SK-N-SH (cell line): ENCODE measurements around the gene PITPNB. TPM values are rescaled to one million over a fixed set of nuclear protein-coding genes. Genes with fewer than 3 reads are reported as not detected.

Source experiments
- CTCF ChIA-PET: fragments of 300-600, 350-600 bp; formaldehyde crosslinking; extraction: SDS; loops from one replicate; lab custom pipeline; 2021; lab: Yijun Ruan, JAX
- POLR2A ChIA-PET: fragments of 350-600 bp; sonication (Branson Sonifier 250); formaldehyde crosslinking; extraction: SDS; loops from one replicate; lab custom pipeline; 2020; ENCODE audit warnings: antibody characterized with exemption, inconsistent platforms; lab: Yijun Ruan, JAX
- DNase-seq: peaks from one replicate; pipeline ENCODE4 v3.0.0; 2012
- H2AFZ ChIP-seq: fragments of 200-600 bp; sonication (generic); 2 replicates; pipeline ENCODE4 v1.8.1; 2016; ENCODE audit warnings: antibody characterized with exemption, mild to moderate bottlenecking, low read depth
- H3F3A ChIP-seq: fragments of 200-600 bp; sonication (generic); replicated peaks from 2 replicates; pipeline ENCODE3; 2016; ENCODE audit warnings: antibody characterized with exemption, mild to moderate bottlenecking; ENCODE audit not compliant: insufficient read depth
- H3K27ac ChIP-seq, 2 experiments: fragments of 200-500 bp in 1 of 2; fragments of 200-600 bp in 1 of 2; sonication (Bioruptor generic) in 1 of 2; sonication (generic), shearing (Covaris generic) in 1 of 2; 2 replicates each; pipeline versions ENCODE4 v1.5.1 to v1.6.1; 2014 to 2016; ENCODE audit warnings: low read depth in 2 of 2, inconsistent platforms in 1 of 2, low read length in 1 of 2, mild to moderate bottlenecking in 1 of 2, mixed read lengths in 1 of 2
- H3K27me3 ChIP-seq: fragments of 200-600 bp; sonication (generic), shearing (Covaris generic); 2 replicates; pipeline ENCODE4 v1.6.1; 2016; ENCODE audit warnings: mixed run types; ENCODE audit not compliant: insufficient read depth
- H3K36me3 ChIP-seq, 2 experiments: fragments of 200-500 bp in 1 of 2; fragments of 200-600 bp in 1 of 2; sonication (Bioruptor generic) in 1 of 2; sonication (generic) in 1 of 2; replicated peaks in 1 of 2; 2 replicates each; pipeline versions ENCODE3 to v1.5.1; 2014 to 2016; ENCODE audit warnings: low read length in 1 of 2, mild to moderate bottlenecking in 1 of 2; ENCODE audit not compliant: insufficient read depth in 2 of 2, control insufficient read depth in 1 of 2
- H3K4me1 ChIP-seq, 2 experiments: fragments of 200-500 bp in 1 of 2; fragments of 200-600 bp in 1 of 2; sonication (Bioruptor generic) in 1 of 2; sonication (generic), shearing (Covaris generic) in 1 of 2; 2 replicates each; pipeline versions ENCODE4 v1.5.1 to v1.6.1; 2014 to 2016; ENCODE audit warnings: low read depth in 1 of 2, low read length in 1 of 2, mixed run types in 1 of 2; ENCODE audit not compliant: insufficient read depth in 2 of 2, control insufficient read depth in 1 of 2
- H3K4me2 ChIP-seq: fragments of 200-600 bp; sonication (generic), shearing (Covaris generic); 2 replicates; pipeline ENCODE4 v1.6.1; 2017; ENCODE audit warnings: mixed run types
- H3K4me3 ChIP-seq, 2 experiments: fragments of 200-500 bp in 1 of 2; fragments of 200-600 bp in 1 of 2; sonication (Bioruptor generic) in 1 of 2; sonication (generic), shearing (Covaris generic) in 1 of 2; 2 replicates each; pipeline versions ENCODE4 v1.5.1 to v1.8.1; 2014 to 2016; ENCODE audit warnings: low read depth in 2 of 2, inconsistent platforms in 1 of 2, low read length in 1 of 2, mild to moderate bottlenecking in 1 of 2, mixed read lengths in 1 of 2, moderate library complexity in 1 of 2
- H3K79me2 ChIP-seq: fragments of 200-600 bp; sonication (generic); 2 replicates; pipeline ENCODE4 v1.8.1; 2017; ENCODE audit warnings: mild to moderate bottlenecking; ENCODE audit not compliant: insufficient read depth
- H3K9ac ChIP-seq: fragments of 200-600 bp; sonication (generic); 2 replicates; pipeline ENCODE4 v1.6.1; 2017; ENCODE audit warnings: mixed run types
- H3K9me2 ChIP-seq: fragments of 200-600 bp; sonication (generic); 2 replicates; pipeline ENCODE4 v1.6.1; 2017; ENCODE audit warnings: mixed run types
- H3K9me3 ChIP-seq: fragments of 200-600 bp; sonication (generic); 2 replicates; pipeline ENCODE4 v1.6.1; 2017; ENCODE audit warnings: mixed run types, mild to moderate bottlenecking, moderate library complexity
- H4K20me1 ChIP-seq: fragments of 200-600 bp; sonication (generic); 2 replicates; pipeline ENCODE4 v1.6.1; 2017; ENCODE audit warnings: mild to moderate bottlenecking, mixed run types; ENCODE audit not compliant: insufficient read depth
- CHD2 ChIP-seq: fragments of 150-350 bp; IDR thresholded peaks from 2 replicates; pipeline ENCODE4 v1.6.1; 2018; ENCODE audit warnings: low read length; ENCODE audit not compliant: partially characterized antibody
- ELF1 ChIP-seq: IDR thresholded peaks from 2 replicates; pipeline ENCODE4 v1.4.0; 2012
- EP300 ChIP-seq, 2 experiments: IDR thresholded peaks; 2 replicates each; pipeline versions ENCODE4 v1.4.0 to v1.6.1; 2012; ENCODE audit warnings: borderline replicate concordance in 1 of 2, low read depth in 1 of 2, low read length in 1 of 2
- EZH2phosphoT487 ChIP-seq: fragments of 200-600 bp; sonication (generic); IDR thresholded peaks from 2 replicates; pipeline ENCODE4 v1.6.1; 2017; ENCODE audit warnings: low read depth, mixed run types, mild to moderate bottlenecking, antibody characterized with exemption, moderate library complexity, borderline replicate concordance
- FOSL2 ChIP-seq: IDR thresholded peaks from 2 replicates; pipeline ENCODE4 v1.4.0; 2012; ENCODE audit warnings: low read depth, mild to moderate bottlenecking, moderate library complexity, borderline replicate concordance
- GABPA ChIP-seq: IDR thresholded peaks from 2 replicates; pipeline ENCODE4 v1.4.0; 2012; ENCODE audit warnings: low read depth, mild to moderate bottlenecking
- GATA2 ChIP-seq: sonication (generic); formaldehyde crosslinking; IDR thresholded peaks from 2 replicates; pipeline ENCODE4 v1.5.0; 2020; ENCODE audit warnings: mild to moderate bottlenecking, missing genetic modification reagents
- IRF3 ChIP-seq: fragments of 150-350 bp; IDR thresholded peaks from 2 replicates; pipeline ENCODE4 v1.6.1; 2016; ENCODE audit warnings: mild to moderate bottlenecking, low read depth, low read length
- NRF1 ChIP-seq: IDR thresholded peaks from 2 replicates; pipeline ENCODE4 v1.6.1; 2012; ENCODE audit warnings: low read depth, mild to moderate bottlenecking, low read length
- RAD21 ChIP-seq: IDR thresholded peaks from 2 replicates; pipeline ENCODE4 v1.6.1; 2012; ENCODE audit warnings: mild to moderate bottlenecking, low read length
- REST ChIP-seq: IDR thresholded peaks from 2 replicates; pipeline ENCODE4 v1.6.1; 2012; ENCODE audit warnings: mild to moderate bottlenecking, low read depth, low read length, moderate library complexity
- RXRA ChIP-seq: IDR thresholded peaks from 2 replicates; pipeline ENCODE4 v1.4.0; 2012; ENCODE audit warnings: low read depth, mild to moderate bottlenecking, borderline replicate concordance
- SIN3A ChIP-seq: IDR thresholded peaks from 2 replicates; pipeline ENCODE4 v1.6.1; 2012; ENCODE audit warnings: low read depth, mild to moderate bottlenecking, low read length, moderate library complexity, borderline replicate concordance
- SMC3 ChIP-seq: IDR thresholded peaks from 2 replicates; pipeline ENCODE4 v1.6.1; 2012; ENCODE audit warnings: low read depth, low read length, improper control_type of control experiment
- TAF1 ChIP-seq: IDR thresholded peaks from 2 replicates; pipeline ENCODE4 v1.6.1; 2012; ENCODE audit warnings: low read depth, mild to moderate bottlenecking, low read length, moderate library complexity, borderline replicate concordance
- TCF12 ChIP-seq: IDR thresholded peaks from 2 replicates; pipeline ENCODE4 v1.4.0; 2012
- TEAD4 ChIP-seq: IDR thresholded peaks from 2 replicates; pipeline ENCODE4 v1.4.0; 2012; ENCODE audit warnings: mild to moderate bottlenecking, borderline replicate concordance; ENCODE audit not compliant: insufficient read depth
- WGBS: methylation state at CpG from one replicate; pipeline ENCODE4 v1.1.6; 2017; ENCODE audit warnings: low lambda C conversion rate; 5-methylcytosine and 5-hydroxymethylcytosine counted together
- polyA plus RNA-seq, 3 experiments: library from polyadenylated mRNA; depleted of rRNA; stranded (reverse); fragments of >200 nt; gene quantifications; 2 replicates each; pipeline ENCODE4 v1.2.3, GENCODE V29; 2012

The PITPNB gene
- polyA plus RNA-seq, 1 of the 3 experiments (the other 2 are of a cell fraction) = 32.3 TPM

- H3K9me2 ChIP-seq = no peaks in the 10 kb centered on the region
- 100% methylated on average over 1 of the region's 1 CpG for WGBS
- ChIA-PET POLR2A (no interaction called here), CTCF (interaction anchor here (0.8 to 1.8 kb wide), 3 partner anchors 23 to 39 kb away, joined by 4 to 5 read pairs (median 4); no protein-coding TSS in a partner anchor)
- H4K20me1 ChIP-seq = no peaks in the 10 kb centered on the region
- peaks cover 24 to 54% of the 10 kb centered on the region in 2 experiments for H3K36me3 ChIP-seq
- no peak for TF ChIP-seq RXRA
- TF ChIP-seq GABPA = no peak
- no peak for TF ChIP-seq IRF3
- no peak for TF ChIP-seq FOSL2
- TF ChIP-seq GATA2 = no peak
- no peak for TF ChIP-seq SIN3A
- no peak for TF ChIP-seq TAF1
- TF ChIP-seq ELF1 = no peak
- TF ChIP-seq TCF12 = no peak
- TF ChIP-seq SMC3 = no peak
- TF ChIP-seq EZH2phosphoT487 = no peak
- DNase-seq = no peak
- peak overlapping the region in 1 of 2 experiments; percentile 3; a peak in 1 of 4 replicates for H3K27ac ChIP-seq
- H3K4me1 ChIP-seq = peaks cover 7 to 69% of the 10 kb centered on the region in 2 experiments; a peak in 3 of 4 replicates
- H3K27me3 ChIP-seq = no peaks in the 10 kb centered on the region
- H2AFZ ChIP-seq = no peak overlapping the region
- no peak overlapping the region for H3K4me3 ChIP-seq
- H3K4me2 ChIP-seq = no peak overlapping the region
- H3K9me3 ChIP-seq = no peaks in the 10 kb centered on the region
- H3F3A ChIP-seq = no peaks in the 10 kb centered on the region
- H3K79me2 ChIP-seq = no peaks in the 10 kb centered on the region
- H3K9ac ChIP-seq = no peak overlapping the region
Measured at GRCh38 chr22:27848005-27848404, 71.1 kb downstream of the PITPNB start.

- H3K9ac ChIP-seq = no peak overlapping the region
- POLR2A ChIA-PET = no interaction called here
- H4K20me1 ChIP-seq = no peaks in the 10 kb centered on the region
- H3K4me1 ChIP-seq = peaks cover 14 to 70% of the 10 kb centered on the region in 2 experiments; a peak in 3 of 4 replicates
- H3K4me2 ChIP-seq = no peak overlapping the region
- WGBS = 89% methylated on average over 9 of the region's 9 CpGs
- no peaks in the 10 kb centered on the region for H3F3A ChIP-seq
- no peak for TF ChIP-seq TEAD4
- TF ChIP-seq RXRA = no peak
- TF ChIP-seq CHD2 = no peak
- TF ChIP-seq TAF1 = no peak
- TF ChIP-seq REST = no peak
- TF ChIP-seq EP300 (IDR thresholded peaks at IDR 0.05; ENCODE audit: borderline replicate concordance in 1 of 2, low read depth in 1 of 2, low read length in 1 of 2) = no peak
- no peak for TF ChIP-seq SIN3A
- no peak for TF ChIP-seq NRF1
- TF ChIP-seq RAD21 = no peak
- no peaks in the 10 kb centered on the region for H3K79me2 ChIP-seq
- H3K27ac ChIP-seq = peak overlapping the region in 1 of 2 experiments; percentile 6; a peak in 1 of 4 replicates
- DNase-seq = no peak
- H3K36me3 ChIP-seq = peaks cover 14 to 43% of the 10 kb centered on the region in 2 experiments
- no peak overlapping the region for H3K4me3 ChIP-seq
- H3K9me3 ChIP-seq = no peaks in the 10 kb centered on the region
- CTCF ChIA-PET = interaction anchor here (1.7 to 1.8 kb wide), 2 partner anchors 22 to 40 kb away, joined by 4 to 5 read pairs; no protein-coding TSS in a partner anchor
- H3K9me2 ChIP-seq = no peaks in the 10 kb centered on the region
- no peak overlapping the region for H2AFZ ChIP-seq
- H3K27me3 ChIP-seq = no peaks in the 10 kb centered on the region
Measured at GRCh38 chr22:27846910-27847309, 72.1 kb downstream of the PITPNB start.
